OCI-LY1 (cell line): ENCODE results near the gene VOPP1.

Source experiments
- H2AFZ ChIP-seq: fragments of 200-600 bp; sonication (generic), shearing (Covaris generic); 2 replicates; pipeline ENCODE4 v1.6.0; 2014; ENCODE audit warnings: antibody characterized with exemption, mild to moderate bottlenecking, low read length
- H3F3A ChIP-seq: fragments of 200-600 bp; sonication (generic), shearing (Covaris generic); 2 replicates; pipeline ENCODE4 v1.6.0; 2014; ENCODE audit warnings: mild to moderate bottlenecking, antibody characterized with exemption, low read length, moderate library complexity; ENCODE audit not compliant: insufficient read depth
- H3K27ac ChIP-seq: fragments of 200-600 bp; sonication (generic); 2 replicates; pipeline ENCODE4 v1.5.1; 2014; ENCODE audit warnings: low read length, mixed run types, mild to moderate bottlenecking, low read depth; ENCODE audit not compliant: poor library complexity, severe bottlenecking
- H3K27me3 ChIP-seq: fragments of 200-600 bp; sonication (generic); 2 replicates; pipeline ENCODE4 v1.6.0; 2014; ENCODE audit warnings: antibody characterized with exemption, mild to moderate bottlenecking, low read length, moderate library complexity; ENCODE audit not compliant: insufficient read depth
- H3K36me3 ChIP-seq: fragments of 200-600 bp; sonication (generic); 2 replicates; pipeline ENCODE4 v1.6.1; 2014; ENCODE audit warnings: mild to moderate bottlenecking, antibody characterized with exemption, low read length, moderate library complexity, mixed read lengths; ENCODE audit not compliant: insufficient read depth
- H3K4me1 ChIP-seq: fragments of 200-600 bp; sonication (generic); 2 replicates; pipeline ENCODE4 v1.5.1; 2014; ENCODE audit warnings: mild to moderate bottlenecking, low read length, moderate library complexity; ENCODE audit not compliant: insufficient read depth, severe bottlenecking
- H3K4me2 ChIP-seq: fragments of 200-600 bp; sonication (generic), shearing (Covaris generic); 2 replicates; pipeline ENCODE4 v1.6.1; 2014; ENCODE audit warnings: low read length
- H3K4me3 ChIP-seq: fragments of 200-600 bp; sonication (generic); 2 replicates; pipeline ENCODE4 v1.5.1; 2014; ENCODE audit warnings: low read length, low read depth, mild to moderate bottlenecking, mixed read lengths; ENCODE audit not compliant: poor library complexity, severe bottlenecking
- H3K79me2 ChIP-seq: fragments of 200-600 bp; shearing (Covaris generic); 2 replicates; pipeline ENCODE4 v1.6.1; 2016; ENCODE audit warnings: mixed run types, low read length, mixed read lengths; ENCODE audit not compliant: insufficient read depth
- H3K9ac ChIP-seq: fragments of 200-600 bp; sonication (generic), shearing (Covaris generic); 2 replicates; pipeline ENCODE4 v1.6.1; 2014; ENCODE audit warnings: mild to moderate bottlenecking, low read length, mixed read lengths
- H3K9me2 ChIP-seq: fragments of 200-600 bp; sonication (generic), shearing (Covaris generic); 2 replicates; pipeline ENCODE4 v1.6.1; 2014; ENCODE audit warnings: low read depth, mild to moderate bottlenecking, low read length, mixed read lengths
- H3K9me3 ChIP-seq: fragments of 200-600 bp; shearing (Covaris generic); 2 replicates; pipeline ENCODE4 v1.6.1; 2014; ENCODE audit warnings: low read length, mixed read lengths
- H4K20me1 ChIP-seq: fragments of 200-600 bp; sonication (generic), shearing (Covaris generic); 2 replicates; pipeline ENCODE4 v1.6.0; 2016; ENCODE audit warnings: mild to moderate bottlenecking, low read length; ENCODE audit not compliant: insufficient read depth
- CTCF ChIP-seq: fragments of 200-600 bp; sonication (generic), shearing (Covaris generic); IDR thresholded peaks from 2 replicates; pipeline ENCODE4 v1.5.1; 2017; ENCODE audit warnings: mild to moderate bottlenecking, antibody characterized with exemption, low read length, moderate library complexity, mixed read lengths
- EZH2 ChIP-seq: fragments of 200-600 bp; sonication (generic), shearing (Covaris generic); IDR thresholded peaks from 2 replicates; pipeline ENCODE4 v1.8.0; 2017; ENCODE audit warnings: borderline replicate concordance, mixed run types, mild to moderate bottlenecking, antibody characterized with exemption, low read length, moderate library complexity, mixed read lengths

Gene VOPP1

GRCh38 chr7:55537458-55537990 is 34.8 kb downstream of the VOPP1 start:
- Histone ChIP-seq H3K4me1 (peaks cover 85% of the 10 kb centered on the region), H3K9me2 (no peaks in the 10 kb centered on the region), H3K4me3 (peak overlapping the region; percentile 54), H3K9me3 (no peaks in the 10 kb centered on the region), H4K20me1 (no peaks in the 10 kb centered on the region), H3K27me3 (no peaks in the 10 kb centered on the region), H3K36me3 (peaks cover 7% of the 10 kb centered on the region), H3K79me2 (peaks cover 54% of the 10 kb centered on the region), H3K4me2 (peak overlapping the region; percentile 74), H2AFZ (no peak overlapping the region), H3K27ac (peak overlapping the region; percentile 100), H3F3A (peaks cover 23% of the 10 kb centered on the region), H3K9ac (peak overlapping the region; percentile 79)
- TF ChIP-seq EZH2 (no peak), CTCF (no peak)

GRCh38 chr7:55536619-55537457 is 35.5 kb downstream of the VOPP1 start:
- peak overlapping the region; percentile 100 for H3K27ac ChIP-seq
- H3K4me1 ChIP-seq = peaks cover 92% of the 10 kb centered on the region

GRCh38 chr7:55535617-55536016 is 36.7 kb downstream of the VOPP1 start:
- no peaks in the 10 kb centered on the region for H3K27me3 ChIP-seq
- H3K4me1 ChIP-seq = peaks cover 98% of the 10 kb centered on the region
- peak overlapping the region; percentile 74 for H3K4me2 ChIP-seq
- peak overlapping the region; percentile 54 for H3K4me3 ChIP-seq
- peaks cover 8% of the 10 kb centered on the region; the same call in 1 of the 2 replicates for H3K36me3 ChIP-seq
- H3K9me2 ChIP-seq = no peaks in the 10 kb centered on the region
- H2AFZ ChIP-seq = no peak overlapping the region
- H3F3A ChIP-seq = peaks cover 23% of the 10 kb centered on the region
- H3K27ac ChIP-seq = peak overlapping the region; percentile 100
- no peaks in the 10 kb centered on the region for H3K9me3 ChIP-seq
- H3K79me2 ChIP-seq = peaks cover 49% of the 10 kb centered on the region
- peak overlapping the region; percentile 79 for H3K9ac ChIP-seq
- no peaks in the 10 kb centered on the region for H4K20me1 ChIP-seq
- TF ChIP-seq CTCF (no peak), EZH2 (no peak)

More at GRCh38 chr7:55536619-55537457, 35.5 kb downstream of the VOPP1 start:
- Histone ChIP-seq H4K20me1 (no peaks in the 10 kb centered on the region), H3K9ac (peak overlapping the region; percentile 79), H3K9me2 (no peaks in the 10 kb centered on the region), H3K9me3 (no peaks in the 10 kb centered on the region), H3K4me2 (peak overlapping the region; percentile 74), H3K36me3 (peaks cover 7% of the 10 kb centered on the region; the same call in 1 of the 2 replicates), H3F3A (peaks cover 23% of the 10 kb centered on the region), H3K79me2 (peaks cover 50% of the 10 kb centered on the region), H2AFZ (no peak overlapping the region), H3K27me3 (no peaks in the 10 kb centered on the region), H3K4me3 (peak overlapping the region; percentile 54)
- peak; percentile 34; the same call in 1 of the 2 replicates for TF ChIP-seq CTCF
- TF ChIP-seq EZH2 = no peak
